ENCODE measurements around the gene DOCK4. TPM values are rescaled to one million over a fixed set of nuclear protein-coding genes. Genes with fewer than 3 reads are reported as not detected.

The DOCK4 gene
- total RNA-seq, 2 experiments from 2014 or later, result 0.35 to 0.50 TPM

DNA sequence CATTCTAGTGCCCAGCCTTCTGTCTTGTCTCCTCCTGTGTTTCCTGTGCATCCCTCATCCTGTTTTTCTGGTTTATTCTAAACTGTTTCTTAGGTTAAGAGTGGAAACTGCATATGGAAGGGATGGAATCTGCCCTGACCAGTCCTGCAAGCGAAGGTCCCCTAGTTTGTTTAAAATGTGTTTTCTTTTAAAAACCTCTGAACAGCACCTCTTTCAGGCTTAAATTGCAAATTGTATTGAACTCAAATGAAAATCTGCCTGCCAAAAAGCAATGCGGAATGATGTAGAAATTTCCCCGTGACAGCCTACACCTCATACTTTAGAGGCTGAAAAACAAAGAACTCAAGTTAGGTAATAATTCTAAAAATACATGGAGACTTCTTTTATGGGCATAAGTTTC, 421.1 kb downstream of the DOCK4 start:
- Mint-ChIP-seq H3K36me3 (ENCODE audit: low read depth) (no peaks in the 10 kb centered on the region), H3K27ac (no peak overlapping the region), H3K4me1 (no peaks in the 10 kb centered on the region), H3K27me3 (no peaks in the 10 kb centered on the region), H3K9me3 (no peaks in the 10 kb centered on the region), H3K4me3 (no peak overlapping the region)
- no peak for DNase-seq
- ChIA-PET CTCF (no interaction called here), POLR2A (no interaction called here)

DNA sequence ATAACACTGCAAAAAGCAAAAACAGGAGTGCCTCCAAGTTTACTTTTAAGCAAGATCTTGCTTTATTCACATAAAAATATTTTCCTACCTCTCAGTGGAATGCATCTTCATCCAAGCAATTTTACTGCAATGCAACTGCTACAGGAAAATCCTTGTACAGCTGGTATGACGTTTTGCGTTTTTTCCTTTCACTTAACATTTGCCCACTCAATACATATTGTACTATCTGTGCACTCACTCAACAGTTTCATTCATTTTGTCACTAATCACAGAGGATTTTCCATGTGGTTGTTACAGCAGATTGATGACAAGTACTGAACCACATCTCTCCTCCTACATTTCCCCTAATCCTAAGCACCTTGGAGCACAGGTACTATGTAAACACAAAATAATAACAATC, 421.9 kb downstream of the DOCK4 start:
- DNase-seq, result no peak
- Mint-ChIP-seq H3K4me3 (no peak overlapping the region), H3K4me1 (no peaks in the 10 kb centered on the region), H3K36me3 (ENCODE audit: low read depth) (no peaks in the 10 kb centered on the region), H3K9me3 (no peaks in the 10 kb centered on the region), H3K27ac (no peak overlapping the region), H3K27me3 (no peaks in the 10 kb centered on the region)
- CTCF ChIA-PET, result no interaction called here
- POLR2A ChIA-PET, result no interaction called here

DNA sequence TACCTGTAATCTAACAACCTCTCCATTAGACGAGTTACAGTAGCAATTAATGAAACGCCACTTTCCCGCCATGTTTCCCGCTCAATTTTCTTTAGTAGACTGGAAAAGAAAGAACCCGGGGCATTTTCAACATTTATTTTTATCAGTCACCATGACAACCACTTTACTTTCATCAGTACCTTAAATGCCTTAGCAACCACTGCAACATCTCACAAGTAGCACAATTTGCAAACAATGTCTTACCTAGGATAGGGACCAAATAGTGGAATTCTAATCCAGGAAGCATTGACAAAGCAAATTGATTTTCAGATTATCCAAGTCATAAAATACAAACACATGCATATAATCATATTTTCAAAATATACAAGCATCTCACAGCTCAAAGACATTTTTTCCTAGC, 422.3 kb downstream of the DOCK4 start:
- ChIA-PET POLR2A (no interaction called here), CTCF (interaction anchor here (0.7 kb wide), 1 partner anchor 61 kb away, joined by 3 read pairs; no protein-coding TSS in a partner anchor)
- no peaks in the 10 kb centered on the region for H3K9me3 Mint-ChIP-seq
- no peak overlapping the region for H3K27ac Mint-ChIP-seq
- no peak for DNase-seq
- no peaks in the 10 kb centered on the region for H3K27me3 Mint-ChIP-seq
- no peak overlapping the region for H3K4me3 Mint-ChIP-seq
- H3K4me1 Mint-ChIP-seq, result no peaks in the 10 kb centered on the region
- H3K36me3 Mint-ChIP-seq (ENCODE audit: low read depth), result no peaks in the 10 kb centered on the region

- no peak for DNase-seq
Observed at GRCh38 chr7:111780527-111780926, 425.7 kb downstream of the DOCK4 start.

DNA sequence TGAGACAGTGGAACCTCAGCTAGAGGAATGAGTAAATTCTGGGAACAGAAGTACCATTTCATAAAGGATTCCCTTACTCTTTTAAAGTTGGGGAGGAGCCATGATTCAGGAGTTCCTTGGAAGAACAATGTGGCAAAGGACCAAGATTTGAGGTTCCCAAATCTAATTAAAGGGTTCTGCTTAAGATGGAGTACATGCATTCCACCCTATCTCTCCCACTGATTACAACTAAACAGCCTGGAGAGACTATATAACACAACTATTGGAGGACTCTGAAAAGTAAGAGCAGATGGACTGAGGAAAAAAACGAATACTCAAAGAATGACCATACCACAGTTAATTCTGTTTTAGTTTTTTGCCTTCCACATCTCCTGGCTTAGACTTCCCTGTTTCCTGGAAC, 431.0 kb downstream of the DOCK4 start:
- H3K27ac Mint-ChIP-seq, result no peak overlapping the region
- no peaks in the 10 kb centered on the region for H3K4me1 Mint-ChIP-seq
- H3K9me3 Mint-ChIP-seq, result peaks cover 2% of the 10 kb centered on the region
- H3K27me3 Mint-ChIP-seq, result peaks cover 2% of the 10 kb centered on the region
- H3K4me3 Mint-ChIP-seq, result no peak overlapping the region
- ChIA-PET CTCF (no interaction called here), POLR2A (no interaction called here)
- no peak for DNase-seq
- no peaks in the 10 kb centered on the region for H3K36me3 Mint-ChIP-seq (ENCODE audit: low read depth)

More at GRCh38 chr7:111780527-111780926, 425.7 kb downstream of the DOCK4 start:
- Mint-ChIP-seq H3K27me3 (peaks cover 2% of the 10 kb centered on the region), H3K27ac (no peak overlapping the region), H3K9me3 (peaks cover 2% of the 10 kb centered on the region), H3K36me3 (ENCODE audit: low read depth) (no peaks in the 10 kb centered on the region), H3K4me3 (no peak overlapping the region), H3K4me1 (no peaks in the 10 kb centered on the region)
- ChIA-PET CTCF (interaction anchor here (1.4 kb wide), 1 partner anchor 28 kb away, joined by 4 read pairs; no protein-coding TSS in a partner anchor), POLR2A (no interaction called here)

GRCh38 chr7:111772716-111773115, 433.5 kb downstream of the DOCK4 start:
- no peak overlapping the region for H3K27ac Mint-ChIP-seq
- POLR2A ChIA-PET, result no interaction called here
- CTCF ChIA-PET, result no interaction called here

DNA sequence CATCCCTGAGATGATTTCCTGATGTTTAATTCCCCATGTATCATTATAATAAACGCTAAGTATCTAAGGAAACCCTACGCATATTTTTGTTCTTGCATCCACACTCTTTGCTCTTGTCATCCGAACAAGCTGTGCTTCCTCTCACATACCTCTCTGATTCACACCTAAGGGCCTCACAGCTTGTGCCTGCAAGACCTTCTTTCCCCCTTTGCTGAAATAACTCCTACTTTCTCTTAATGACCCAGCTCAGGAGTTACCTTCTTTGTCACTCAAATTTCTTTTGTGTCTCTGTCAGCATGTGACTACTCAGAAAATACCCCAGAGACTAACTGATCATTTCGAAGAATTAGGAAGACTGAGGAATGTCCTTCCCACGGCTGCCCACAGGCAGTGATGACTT, 434.6 kb downstream of the DOCK4 start:
- CTCF ChIA-PET, result interaction anchor here (1.5 kb wide), 1 partner anchor 30 kb away, joined by 6 read pairs; no protein-coding TSS in a partner anchor
- DNase-seq, result no peak
- Mint-ChIP-seq H3K4me3 (no peak overlapping the region), H3K36me3 (ENCODE audit: low read depth) (no peaks in the 10 kb centered on the region), H3K9me3 (peaks cover 2% of the 10 kb centered on the region), H3K27me3 (peaks cover 2% of the 10 kb centered on the region), H3K4me1 (no peaks in the 10 kb centered on the region), H3K27ac (no peak overlapping the region)
- POLR2A ChIA-PET, result no interaction called here

More at GRCh38 chr7:111772716-111773115, 433.5 kb downstream of the DOCK4 start:
- H3K4me3 Mint-ChIP-seq, result no peak overlapping the region
- no peaks in the 10 kb centered on the region for H3K36me3 Mint-ChIP-seq (ENCODE audit: low read depth)
- peaks cover 2% of the 10 kb centered on the region for H3K9me3 Mint-ChIP-seq
- no peaks in the 10 kb centered on the region for H3K4me1 Mint-ChIP-seq
- H3K27me3 Mint-ChIP-seq, result peaks cover 2% of the 10 kb centered on the region
- no peak for DNase-seq

GRCh38 chr7:111770116-111770515, 436.1 kb downstream of the DOCK4 start:
- CTCF ChIA-PET, result no interaction called here
- no peak for DNase-seq
- Mint-ChIP-seq H3K27ac (no peak overlapping the region), H3K9me3 (no peaks in the 10 kb centered on the region), H3K4me3 (no peak overlapping the region), H3K4me1 (no peaks in the 10 kb centered on the region), H3K27me3 (no peaks in the 10 kb centered on the region), H3K36me3 (ENCODE audit: low read depth) (no peaks in the 10 kb centered on the region)
- POLR2A ChIA-PET, result no interaction called here

- no peaks in the 10 kb centered on the region for H3K4me1 Mint-ChIP-seq
- POLR2A ChIA-PET, result no interaction called here
- DNase-seq, result no peak
- no peak overlapping the region for H3K4me3 Mint-ChIP-seq
- no peak overlapping the region for H3K27ac Mint-ChIP-seq
- H3K36me3 Mint-ChIP-seq (ENCODE audit: low read depth), result no peaks in the 10 kb centered on the region
- CTCF ChIA-PET, result interaction anchor here (1.7 kb wide), 1 partner anchor 12 kb away, joined by 5 read pairs; no protein-coding TSS in a partner anchor
- no peaks in the 10 kb centered on the region for H3K9me3 Mint-ChIP-seq
- H3K27me3 Mint-ChIP-seq, result no peaks in the 10 kb centered on the region
Observed at GRCh38 chr7:111765751-111766643, 440.2 kb downstream of the DOCK4 start.

DNA sequence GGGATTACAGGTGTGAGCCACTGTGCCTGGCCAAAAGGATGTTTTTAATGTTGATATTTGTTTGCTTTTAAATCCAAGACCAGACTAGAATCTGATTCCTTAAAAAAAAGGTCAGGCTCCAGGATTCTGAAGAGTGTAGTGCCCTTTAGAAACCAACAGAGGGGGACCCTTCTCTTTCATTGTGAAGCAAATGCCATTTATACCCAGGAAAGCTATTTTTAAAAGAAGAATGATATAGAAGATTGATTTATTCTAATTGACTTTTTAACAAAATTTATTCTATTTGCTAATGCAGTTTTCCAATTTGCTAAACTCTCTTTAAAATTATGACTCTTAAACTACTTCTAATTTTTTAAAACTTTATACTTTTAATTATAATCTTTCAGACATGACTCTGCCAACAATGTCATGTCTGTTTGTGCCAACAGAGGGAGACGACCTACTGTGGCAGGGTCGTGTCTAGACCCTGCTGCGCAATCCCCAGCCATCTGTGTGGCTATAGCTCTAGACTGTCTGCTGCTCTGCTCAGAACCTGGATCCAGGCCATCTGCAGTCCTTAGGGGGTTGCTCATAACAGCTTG, 442.9 kb downstream of the DOCK4 start:
- no peaks in the 10 kb centered on the region for H3K36me3 Mint-ChIP-seq (ENCODE audit: low read depth)
- H3K27ac Mint-ChIP-seq, result no peak overlapping the region
- no peaks in the 10 kb centered on the region for H3K9me3 Mint-ChIP-seq
- no peaks in the 10 kb centered on the region for H3K27me3 Mint-ChIP-seq
- H3K4me3 Mint-ChIP-seq, result no peak overlapping the region
- DNase-seq, result no peak
- ChIA-PET POLR2A (no interaction called here), CTCF (interaction anchor here (1.0 to 1.2 kb wide), 2 partner anchors 11 to 92 kb away, joined by 3 to 5 read pairs; no protein-coding TSS in a partner anchor)
- H3K4me1 Mint-ChIP-seq, result no peaks in the 10 kb centered on the region

- Mint-ChIP-seq H3K4me3 (no peak overlapping the region), H3K9me3 (no peaks in the 10 kb centered on the region), H3K4me1 (no peaks in the 10 kb centered on the region), H3K36me3 (ENCODE audit: low read depth) (no peaks in the 10 kb centered on the region), H3K27me3 (no peaks in the 10 kb centered on the region), H3K27ac (no peak overlapping the region)
- ChIA-PET CTCF (interaction anchor here (1.0 to 1.2 kb wide), 2 partner anchors 10 to 93 kb away, joined by 3 to 5 read pairs; no protein-coding TSS in a partner anchor), POLR2A (no interaction called here)
- DNase-seq, result no peak
Observed at GRCh38 chr7:111762799-111763198, 443.4 kb downstream of the DOCK4 start.

DNA sequence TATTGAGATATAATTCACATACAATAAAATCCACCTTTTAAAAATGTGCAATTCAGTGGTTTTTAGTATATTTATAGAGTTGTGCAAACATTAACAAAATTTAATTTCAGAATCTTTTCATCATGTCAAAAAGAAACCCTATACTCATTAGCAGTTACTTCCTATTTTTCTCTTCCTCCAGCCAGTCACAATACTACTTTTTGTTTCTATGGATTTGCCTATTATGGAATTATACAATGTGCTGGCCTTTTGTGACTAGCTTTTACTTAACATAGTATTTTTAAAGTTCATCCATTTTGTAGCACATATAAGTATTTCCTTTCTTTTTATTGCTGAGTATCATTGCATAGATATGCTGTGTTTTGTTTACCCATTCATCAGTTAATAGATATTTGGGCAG, 444.0 kb downstream of the DOCK4 start:
- H3K27ac Mint-ChIP-seq, result no peak overlapping the region
- DNase-seq, result no peak
- no peaks in the 10 kb centered on the region for H3K4me1 Mint-ChIP-seq
- POLR2A ChIA-PET, result no interaction called here
- no peak overlapping the region for H3K4me3 Mint-ChIP-seq
- H3K36me3 Mint-ChIP-seq (ENCODE audit: low read depth), result no peaks in the 10 kb centered on the region
- no peaks in the 10 kb centered on the region for H3K27me3 Mint-ChIP-seq
- CTCF ChIA-PET, result interaction anchor here (1.2 kb wide), 1 partner anchor 93 kb away, joined by 3 read pairs; no protein-coding TSS in a partner anchor
- H3K9me3 Mint-ChIP-seq, result no peaks in the 10 kb centered on the region

DNA sequence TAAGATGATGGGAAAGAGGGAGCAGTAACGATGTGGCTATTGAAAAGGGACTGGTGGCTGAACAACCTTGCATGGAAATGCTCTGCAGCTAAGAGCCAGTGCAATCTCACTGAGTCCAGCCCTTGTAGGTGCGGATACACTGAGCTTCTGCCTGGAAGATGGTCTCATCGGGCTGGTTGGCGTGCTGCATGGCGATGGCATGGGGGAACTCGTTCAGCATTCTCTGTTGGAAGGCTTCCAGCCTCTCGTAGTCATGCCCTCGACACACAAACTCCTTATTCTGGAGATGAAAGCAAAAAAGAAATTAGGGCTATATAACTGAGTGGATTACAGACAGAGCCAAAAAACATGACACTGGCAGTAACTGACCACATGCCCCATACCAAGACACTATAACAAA, 446.2 kb downstream of the DOCK4 start:
- CTCF ChIA-PET, result no interaction called here
- Mint-ChIP-seq H3K9me3 (no peaks in the 10 kb centered on the region), H3K4me1 (no peaks in the 10 kb centered on the region), H3K27ac (no peak overlapping the region), H3K27me3 (peaks cover 1% of the 10 kb centered on the region), H3K4me3 (no peak overlapping the region), H3K36me3 (ENCODE audit: low read depth) (no peaks in the 10 kb centered on the region)
- POLR2A ChIA-PET, result no interaction called here
- DNase-seq, result no peak

Measured in activated CD4-positive, alpha-beta memory T cell treated with anti-CD3 and anti-CD28 coated beads, Interleukin-2, amount 10 ng/mL, durations not matched to agents 7 days and 5 days (primary cell).